Measurements from ENCODE around the gene BRSK2.

GRCh38 chr11:1506981-1507380 lies 117.2 kb downstream of the BRSK2 start:
- TF ChIP-seq CTCF (conservative IDR thresholded peaks at IDR 0.05 in 1 of 2, IDR thresholded peaks at IDR 0.05 in 1 of 2; ENCODE audit: extremely low read depth in 1 of 2, insufficient read depth in 1 of 2, low read depth in 1 of 2, low read length in 2 of 2) (no peak), EZH2 (IDR thresholded peaks at IDR 0.05; ENCODE audit: borderline replicate concordance, low read length) (no peak)
